ENCODE measurements around the gene DLG2.

Gene DLG2

GRCh38 chr11:85137597-85137996, 489.5 kb downstream of the DLG2 start:
- TF ChIP-seq, protein P1, sequence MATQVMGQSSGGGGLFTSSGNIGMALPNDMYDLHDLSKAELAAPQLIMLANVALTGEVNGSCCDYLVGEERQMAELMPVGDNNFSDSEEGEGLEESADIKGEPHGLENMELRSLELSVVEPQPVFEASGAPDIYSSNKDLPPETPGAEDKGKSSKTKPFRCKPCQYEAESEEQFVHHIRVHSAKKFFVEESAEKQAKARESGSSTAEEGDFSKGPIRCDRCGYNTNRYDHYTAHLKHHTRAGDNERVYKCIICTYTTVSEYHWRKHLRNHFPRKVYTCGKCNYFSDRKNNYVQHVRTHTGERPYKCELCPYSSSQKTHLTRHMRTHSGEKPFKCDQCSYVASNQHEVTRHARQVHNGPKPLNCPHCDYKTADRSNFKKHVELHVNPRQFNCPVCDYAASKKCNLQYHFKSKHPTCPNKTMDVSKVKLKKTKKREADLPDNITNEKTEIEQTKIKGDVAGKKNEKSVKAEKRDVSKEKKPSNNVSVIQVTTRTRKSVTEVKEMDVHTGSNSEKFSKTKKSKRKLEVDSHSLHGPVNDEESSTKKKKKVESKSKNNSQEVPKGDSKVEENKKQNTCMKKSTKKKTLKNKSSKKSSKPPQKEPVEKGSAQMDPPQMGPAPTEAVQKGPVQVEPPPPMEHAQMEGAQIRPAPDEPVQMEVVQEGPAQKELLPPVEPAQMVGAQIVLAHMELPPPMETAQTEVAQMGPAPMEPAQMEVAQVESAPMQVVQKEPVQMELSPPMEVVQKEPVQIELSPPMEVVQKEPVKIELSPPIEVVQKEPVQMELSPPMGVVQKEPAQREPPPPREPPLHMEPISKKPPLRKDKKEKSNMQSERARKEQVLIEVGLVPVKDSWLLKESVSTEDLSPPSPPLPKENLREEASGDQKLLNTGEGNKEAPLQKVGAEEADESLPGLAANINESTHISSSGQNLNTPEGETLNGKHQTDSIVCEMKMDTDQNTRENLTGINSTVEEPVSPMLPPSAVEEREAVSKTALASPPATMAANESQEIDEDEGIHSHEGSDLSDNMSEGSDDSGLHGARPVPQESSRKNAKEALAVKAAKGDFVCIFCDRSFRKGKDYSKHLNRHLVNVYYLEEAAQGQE (IDR thresholded peaks at IDR 0.05; ENCODE audit: insufficient read depth in 1 of 2, low read depth in 2 of 2, low read length in 2 of 2), result no peak
- TF ChIP-seq SIN3A (IDR thresholded peaks at IDR 0.05; ENCODE audit: borderline replicate concordance, insufficient read depth, low read length), result no peak
- no peak for TF ChIP-seq TAF1 (IDR thresholded peaks at IDR 0.05; ENCODE audit: borderline replicate concordance, insufficient read depth, low read length)
- no peak for TF ChIP-seq POLR2AphosphoS5 (IDR thresholded peaks at IDR 0.05; ENCODE audit: low read depth, low read length)
- no peak for TF ChIP-seq FOXP2 (optimal IDR thresholded peaks at IDR 0.05; ENCODE audit: borderline replicate concordance, extremely low read depth, extremely low read length, insufficient read depth)

DNA sequence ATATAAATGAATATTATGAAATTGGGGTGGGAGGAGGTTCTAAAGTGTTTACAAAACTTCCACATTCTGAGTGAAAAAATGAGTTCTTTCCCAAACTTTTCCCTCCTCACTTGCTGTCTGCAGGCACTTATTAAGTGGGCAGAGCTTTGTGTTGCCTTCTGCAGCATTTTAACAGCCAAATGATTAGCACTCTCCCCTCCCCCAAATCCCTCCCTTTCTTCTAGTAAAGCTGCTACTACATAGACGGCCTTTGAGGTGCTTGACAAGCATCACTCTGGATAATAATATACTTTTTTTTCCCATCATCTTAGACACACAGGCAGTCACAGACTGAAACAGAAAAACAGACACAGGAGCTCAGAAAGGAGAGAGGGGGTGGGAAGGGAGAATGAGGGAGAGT, 493.5 kb downstream of the DLG2 start:
- TF ChIP-seq TAF1 (IDR thresholded peaks at IDR 0.05; ENCODE audit: borderline replicate concordance, insufficient read depth, low read length), result no peak
- TF ChIP-seq SIN3A (IDR thresholded peaks at IDR 0.05; ENCODE audit: borderline replicate concordance, insufficient read depth, low read length), result no peak
- TF ChIP-seq FOXP2 (optimal IDR thresholded peaks at IDR 0.05; ENCODE audit: borderline replicate concordance, extremely low read depth, extremely low read length, insufficient read depth), result no peak
- TF ChIP-seq, protein P1 (IDR thresholded peaks at IDR 0.05; ENCODE audit: insufficient read depth in 1 of 2, low read depth in 2 of 2, low read length in 2 of 2), result no peak
- TF ChIP-seq POLR2AphosphoS5 (IDR thresholded peaks at IDR 0.05; ENCODE audit: low read depth, low read length), result no peak

- TF ChIP-seq SIN3A (IDR thresholded peaks at IDR 0.05; ENCODE audit: borderline replicate concordance, insufficient read depth, low read length), result no peak
- TF ChIP-seq TAF1 (IDR thresholded peaks at IDR 0.05; ENCODE audit: borderline replicate concordance, insufficient read depth, low read length), result no peak
- no peak for TF ChIP-seq POLR2AphosphoS5 (IDR thresholded peaks at IDR 0.05; ENCODE audit: low read depth, low read length)
Measured at GRCh38 chr11:85132851-85133585, 494.1 kb downstream of the DLG2 start.

DNA sequence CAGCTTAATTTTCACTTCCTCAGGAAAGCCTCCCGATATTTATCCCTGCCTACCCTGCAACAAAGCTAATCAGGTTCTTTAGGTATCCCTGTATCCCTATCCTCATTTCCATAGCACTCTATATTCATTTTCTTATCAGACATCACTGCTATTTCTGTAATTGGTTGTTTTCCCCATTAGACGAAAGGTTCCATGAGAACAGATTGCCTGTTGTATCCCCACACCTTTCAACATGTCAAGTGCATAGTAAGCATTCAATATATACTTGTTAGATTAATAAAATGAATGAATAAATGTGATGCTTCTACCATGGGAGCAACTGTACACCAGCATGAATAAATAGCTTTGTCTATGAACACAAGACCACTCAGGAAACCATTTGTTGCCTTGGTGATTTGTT, 499.8 kb downstream of the DLG2 start:
- no peak for TF ChIP-seq SIN3A (IDR thresholded peaks at IDR 0.05; ENCODE audit: borderline replicate concordance, insufficient read depth, low read length)
- TF ChIP-seq POLR2AphosphoS5 (IDR thresholded peaks at IDR 0.05; ENCODE audit: low read depth, low read length), result no peak
- TF ChIP-seq, protein P1 (IDR thresholded peaks at IDR 0.05; ENCODE audit: insufficient read depth in 1 of 2, low read depth in 2 of 2, low read length in 2 of 2), result no peak
- TF ChIP-seq FOXP2 (optimal IDR thresholded peaks at IDR 0.05; ENCODE audit: borderline replicate concordance, extremely low read depth, extremely low read length, insufficient read depth), result no peak
- TF ChIP-seq TAF1 (IDR thresholded peaks at IDR 0.05; ENCODE audit: borderline replicate concordance, insufficient read depth, low read length), result no peak

DNA sequence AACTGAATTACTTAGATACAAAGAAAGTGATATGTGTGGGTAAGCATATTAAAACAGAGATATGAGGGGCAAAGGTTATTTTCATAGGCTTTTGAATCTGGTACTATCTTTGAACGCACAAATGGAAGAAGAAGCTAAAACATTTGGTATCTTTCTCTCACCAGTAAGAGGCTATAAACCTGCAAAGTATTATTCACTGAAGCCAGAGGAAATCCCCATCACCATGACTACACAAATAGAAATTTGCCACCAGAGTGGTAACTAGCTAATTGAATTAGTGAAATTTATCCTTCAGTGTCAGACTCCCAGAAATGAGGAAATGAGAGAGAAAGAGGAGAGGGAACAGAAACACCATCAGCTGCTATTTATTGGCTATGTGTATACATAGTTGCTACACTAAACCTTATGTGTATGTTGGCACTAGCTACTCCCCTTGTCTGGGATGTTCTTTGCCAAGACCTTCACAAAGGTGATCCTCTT, 503.4 kb downstream of the DLG2 start:
- TF ChIP-seq FOXP2 (optimal IDR thresholded peaks at IDR 0.05; ENCODE audit: borderline replicate concordance, extremely low read depth, extremely low read length, insufficient read depth) (no peak), POLR2AphosphoS5 (IDR thresholded peaks at IDR 0.05; ENCODE audit: low read depth, low read length) (no peak), SIN3A (IDR thresholded peaks at IDR 0.05; ENCODE audit: borderline replicate concordance, insufficient read depth, low read length) (no peak), TAF1 (IDR thresholded peaks at IDR 0.05; ENCODE audit: borderline replicate concordance, insufficient read depth, low read length) (no peak)
- TF ChIP-seq, protein P1 (IDR thresholded peaks at IDR 0.05; ENCODE audit: insufficient read depth in 1 of 2, low read depth in 2 of 2, low read length in 2 of 2), result no peak
